CD14-positive monocyte (primary cell): ENCODE data around the gene INPP4B. TPM values are rescaled to one million over a fixed set of nuclear protein-coding genes. Genes with fewer than 3 reads are reported as not detected.

Experiments
- DNase-seq, 3 donors: peaks; one replicate each; pipeline ENCODE4 v3.0.0-alpha.2; 2011 to 2022
- H2AFZ ChIP-seq: 2 replicates; pipeline ENCODE4 v1.6.0; 2012; ENCODE audit warnings: mild to moderate bottlenecking, low read depth, low read length, inconsistent platforms; ENCODE audit not compliant: insufficient read depth, poor library complexity, severe bottlenecking
- H3K27ac ChIP-seq, 2 donors: 1 replicate in 1 of 2; 2 replicates in 1 of 2; pipeline ENCODE4 v1.5.1; 2012 to 2013; ENCODE audit warnings: low read length in 2 of 2, control low read depth in 1 of 2, inconsistent platforms in 1 of 2, low read depth in 1 of 2, mild to moderate bottlenecking in 1 of 2
- H3K27me3 ChIP-seq, 2 donors: one replicate each; pipeline versions ENCODE4 v1.6.0 to v1.6.1; 2011 to 2013; ENCODE audit warnings: low read length in 2 of 2; ENCODE audit not compliant: control insufficient read depth in 2 of 2, insufficient read depth in 2 of 2
- H3K36me3 ChIP-seq, 2 donors: replicated peaks in 1 of 2; 1 replicate in 1 of 2; 2 replicates in 1 of 2; pipeline versions ENCODE4 v1.5.1 to v1.6.1; 2012 to 2013; ENCODE audit warnings: low read length in 2 of 2, control low read depth in 1 of 2, inconsistent platforms in 1 of 2, mild to moderate bottlenecking in 1 of 2; ENCODE audit not compliant: insufficient read depth in 2 of 2, control insufficient read depth in 1 of 2
- H3K4me1 ChIP-seq, 2 donors: 1 replicate in 1 of 2; 2 replicates in 1 of 2; pipeline versions ENCODE4 v1.5.1 to v1.6.1; 2012 to 2013; ENCODE audit warnings: low read length in 2 of 2, control low read depth in 1 of 2, inconsistent platforms in 1 of 2, mild to moderate bottlenecking in 1 of 2, moderate library complexity in 1 of 2; ENCODE audit not compliant: insufficient read depth in 2 of 2, control insufficient read depth in 1 of 2
- H3K4me2 ChIP-seq: replicated peaks from 2 replicates; pipeline ENCODE3; 2012; ENCODE audit warnings: low read length, moderate library complexity, mild to moderate bottlenecking; ENCODE audit not compliant: poor library complexity, severe bottlenecking; ENCODE audit errors: extremely low read depth
- H3K4me3 ChIP-seq, 3 experiments: fragments of 200-600 bp in 1 of 3; sonication (generic) in 1 of 3; replicated peaks in 1 of 3; 1 replicate in 2 of 3; 2 replicates in 1 of 3; pipeline ENCODE4 v1.5.1; 2011 to 2013; ENCODE audit warnings: low read length in 3 of 3, mild to moderate bottlenecking in 3 of 3, control low read depth in 2 of 3, low read depth in 2 of 3, inconsistent platforms in 1 of 3, moderate library complexity in 1 of 3
- H3K79me2 ChIP-seq: 2 replicates; pipeline ENCODE4 v1.6.0; 2012; ENCODE audit warnings: mild to moderate bottlenecking, control low read depth, inconsistent platforms, low read length, moderate library complexity; ENCODE audit not compliant: insufficient read depth
- H3K9ac ChIP-seq: 2 replicates; pipeline ENCODE4 v1.6.0; 2017; ENCODE audit warnings: low read length, mild to moderate bottlenecking; ENCODE audit not compliant: insufficient read depth, poor library complexity, severe bottlenecking
- H3K9me3 ChIP-seq, 2 donors: replicated peaks in 1 of 2; 1 replicate in 1 of 2; 2 replicates in 1 of 2; pipeline versions ENCODE4 v1.5.1 to v1.6.1; 2012 to 2013; ENCODE audit warnings: low read length in 2 of 2, control low read depth in 1 of 2; ENCODE audit not compliant: control insufficient read depth in 1 of 2, insufficient read depth in 1 of 2
- H4K20me1 ChIP-seq: 2 replicates; pipeline ENCODE4 v1.6.0; 2012; ENCODE audit warnings: mild to moderate bottlenecking, low read length, control low read depth, moderate library complexity; ENCODE audit not compliant: insufficient read depth
- H3K27ac Mint-ChIP-seq, 7 donors: one replicate each; pipeline ENCODE4 v1.8.0; 2020; ENCODE audit warnings: mild to moderate bottlenecking in 7 of 7, mixed read lengths in 7 of 7, moderate library complexity in 6 of 7, inconsistent platforms in 2 of 7
- H3K27me3 Mint-ChIP-seq, 3 donors: one replicate each; pipeline ENCODE4 v1.8.0; 2021 to 2022; ENCODE audit warnings: low read depth in 3 of 3, mild to moderate bottlenecking in 3 of 3, mixed read lengths in 3 of 3, moderate library complexity in 3 of 3, inconsistent platforms in 1 of 3
- H3K36me3 Mint-ChIP-seq, 2 donors: one replicate each; pipeline ENCODE4 v1.8.0; 2020; ENCODE audit warnings: mixed read lengths in 2 of 2, inconsistent platforms in 1 of 2, mild to moderate bottlenecking in 1 of 2
- H3K4me1 Mint-ChIP-seq: one replicate; pipeline ENCODE4 v1.8.0; 2020; ENCODE audit warnings: mild to moderate bottlenecking, mixed read lengths
- H3K4me3 Mint-ChIP-seq, 2 donors: one replicate each; pipeline ENCODE4 v1.8.0; 2020; ENCODE audit warnings: mild to moderate bottlenecking in 2 of 2, mixed read lengths in 2 of 2, moderate library complexity in 1 of 2
- H3K9me3 Mint-ChIP-seq, 7 donors: one replicate each; pipeline ENCODE4 v1.8.0; 2020 to 2022; ENCODE audit warnings: mixed read lengths in 7 of 7, mild to moderate bottlenecking in 6 of 7, moderate library complexity in 6 of 7, inconsistent platforms in 2 of 7
- CTCF ChIP-seq: fragments of 200-600 bp; IDR thresholded peaks from one replicate; pipeline ENCODE4 v1.8.0; 2022; ENCODE audit warnings: antibody characterized with exemption, mild to moderate bottlenecking
- WGBS: methylation state at CpG from one replicate; pipeline ENCODE4 v1.1.5; 2013; ENCODE audit warnings: missing lambda C conversion rate; ENCODE audit not compliant: insufficient coverage; 5-methylcytosine and 5-hydroxymethylcytosine counted together
- intact Hi-C, 2 donors: fragments of 100-400 bp; cut with micrococcal nuclease; formaldehyde crosslinking; loops; one replicate each; pipeline versions ENCODE4 v1.15.0 to v1.15.1; 2023
- polyA plus RNA-seq, 3 donors: library from polyadenylated mRNA; depleted of rRNA in 1 of 3; unstranded in 2 of 3; stranded (reverse) in 1 of 3; fragments of 300-500 nt in 2 of 3; fragments of >200 nt in 1 of 3; fragmentation: Illumina TruSeq in 2 of 3; gene quantifications; 1 replicate in 2 of 3; 2 replicates in 1 of 3; pipeline ENCODE4 v1.2.3, GENCODE V29; 2012 to 2021

Gene INPP4B
- polyA plus RNA-seq, 3 donors = 0.13 to 0.38 (median 0.22) TPM

GRCh38 chr4:142194905-142195304, 651.2 kb downstream of the INPP4B start:
- Histone ChIP-seq H3K4me2 (no peak overlapping the region), H3K27ac (no peak overlapping the region), H3K36me3 (no peaks in the 10 kb centered on the region), H2AFZ (no peak overlapping the region), H3K9me3 (no peaks in the 10 kb centered on the region), H3K9ac (no peak overlapping the region), H3K4me3 (no peak overlapping the region), H3K79me2 (no peaks in the 10 kb centered on the region), H3K4me1 (no peaks in the 10 kb centered on the region), H3K27me3 (no peaks in the 10 kb centered on the region), H4K20me1 (no peaks in the 10 kb centered on the region)
- Mint-ChIP-seq H3K4me3 (no peak overlapping the region), H3K9me3 (peaks cover 0 to 2% (median 0%) of the 10 kb centered on the region in 7 donors), H3K27ac (no peak overlapping the region), H3K36me3 (no peaks in the 10 kb centered on the region), H3K4me1 (no peaks in the 10 kb centered on the region), H3K27me3 (no peaks in the 10 kb centered on the region)
- DNase-seq = no peak
- TF ChIP-seq CTCF = no peak
- 80% methylated on average over 1 of the region's 2 CpGs for whole genome bisulfite sequencing
- intact Hi-C loops = no loop called here

- Histone ChIP-seq H4K20me1 (no peaks in the 10 kb centered on the region), H3K27ac (no peak overlapping the region), H3K4me1 (no peaks in the 10 kb centered on the region), H3K79me2 (no peaks in the 10 kb centered on the region), H3K9me3 (no peaks in the 10 kb centered on the region), H3K4me3 (no peak overlapping the region), H3K9ac (no peak overlapping the region), H3K27me3 (no peaks in the 10 kb centered on the region), H2AFZ (no peak overlapping the region), H3K36me3 (no peaks in the 10 kb centered on the region), H3K4me2 (no peak overlapping the region)
- Mint-ChIP-seq H3K36me3 (no peaks in the 10 kb centered on the region), H3K9me3 (no peaks in the 10 kb centered on the region), H3K4me3 (no peak overlapping the region), H3K27me3 (no peaks in the 10 kb centered on the region), H3K4me1 (no peaks in the 10 kb centered on the region), H3K27ac (no peak overlapping the region)
- intact Hi-C loops = no loop called here
- no peak for TF ChIP-seq CTCF
- no CpG with 5 or more reads among the region's 3 CpGs for WGBS
- no peak for DNase-seq
Measured at GRCh38 chr4:142191901-142192300, 654.2 kb downstream of the INPP4B start.
